GDM1 (cell line): ENCODE results near the gene CBARP.
"Not testable (repeated sequence)": the region's sequence is repeated elsewhere in the genome, so short reads cannot be mapped to it uniquely, and the experiment has no call there.

ENCODE experiments used
- DNase-seq: peaks from one replicate; lab custom pipeline; 2025; lab: John Stamatoyannopoulos, UW

Gene CBARP

DNA sequence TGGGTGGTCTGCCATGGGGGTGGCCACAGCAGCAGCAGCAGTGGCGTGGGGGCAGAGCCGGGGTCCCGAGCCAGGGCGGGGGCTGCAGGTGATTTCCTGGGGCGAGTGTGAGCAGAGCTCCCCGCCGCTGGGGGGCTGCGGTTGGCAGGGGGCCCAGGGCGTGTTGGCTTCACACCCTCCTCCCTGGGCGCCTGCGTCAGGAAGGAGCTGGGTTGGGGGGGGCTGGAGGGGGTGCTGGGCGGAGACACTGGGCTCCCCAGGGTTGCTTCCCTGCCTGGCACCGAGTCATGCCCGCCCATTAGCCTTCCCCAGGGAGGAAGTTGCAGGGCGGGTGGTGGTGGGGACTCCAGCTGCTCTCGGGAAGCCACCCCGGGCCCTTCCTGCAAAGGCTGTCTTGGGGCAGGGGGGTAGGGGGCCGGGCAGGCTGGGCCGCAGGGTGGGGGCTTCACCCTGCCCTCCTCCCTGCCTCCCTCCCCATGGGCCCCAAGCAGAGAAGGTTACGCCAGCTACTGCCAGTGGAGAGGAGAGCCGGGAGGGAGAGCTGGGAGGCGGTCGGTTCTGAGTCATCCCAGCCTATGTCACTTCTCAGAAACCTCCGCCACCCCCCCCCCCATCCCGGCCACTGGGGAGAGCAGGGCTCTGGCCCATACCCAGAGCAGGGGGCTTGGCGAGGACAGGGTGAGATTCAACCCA is 15.2 kb upstream of the CBARP start:
- DNase-seq, result peak; percentile 88

DNA sequence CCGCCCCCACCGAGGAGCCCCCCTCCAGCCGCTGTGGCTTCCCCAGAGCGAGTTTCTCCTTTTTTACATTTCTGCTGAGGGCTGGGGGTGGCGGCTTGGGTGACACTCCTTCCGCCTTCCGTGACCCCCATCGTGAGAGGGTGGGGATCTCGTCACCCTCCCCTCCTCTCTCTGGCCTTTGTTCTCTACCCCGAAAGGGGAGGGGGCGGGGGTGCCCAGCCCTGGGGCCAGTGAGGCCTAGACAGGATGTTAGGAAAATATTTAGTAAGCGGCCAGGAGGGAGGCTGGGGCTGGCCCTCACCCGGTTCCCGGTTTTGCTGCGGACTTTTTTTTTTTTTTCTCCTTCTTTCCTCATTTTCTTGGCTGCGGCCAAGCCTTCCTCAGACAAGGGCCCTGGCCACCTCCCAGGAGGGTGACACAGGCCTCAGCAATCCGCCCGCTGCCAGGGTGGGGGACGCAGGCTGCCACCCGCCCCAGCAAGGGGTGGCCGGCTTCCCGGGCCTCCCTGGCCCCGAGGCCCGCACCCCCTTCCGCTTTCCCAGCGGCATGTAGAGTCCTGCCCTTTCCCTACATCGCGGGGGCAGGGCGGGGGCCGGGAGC is 14.5 kb upstream of the CBARP start:
- peak; percentile 80 for DNase-seq

DNA sequence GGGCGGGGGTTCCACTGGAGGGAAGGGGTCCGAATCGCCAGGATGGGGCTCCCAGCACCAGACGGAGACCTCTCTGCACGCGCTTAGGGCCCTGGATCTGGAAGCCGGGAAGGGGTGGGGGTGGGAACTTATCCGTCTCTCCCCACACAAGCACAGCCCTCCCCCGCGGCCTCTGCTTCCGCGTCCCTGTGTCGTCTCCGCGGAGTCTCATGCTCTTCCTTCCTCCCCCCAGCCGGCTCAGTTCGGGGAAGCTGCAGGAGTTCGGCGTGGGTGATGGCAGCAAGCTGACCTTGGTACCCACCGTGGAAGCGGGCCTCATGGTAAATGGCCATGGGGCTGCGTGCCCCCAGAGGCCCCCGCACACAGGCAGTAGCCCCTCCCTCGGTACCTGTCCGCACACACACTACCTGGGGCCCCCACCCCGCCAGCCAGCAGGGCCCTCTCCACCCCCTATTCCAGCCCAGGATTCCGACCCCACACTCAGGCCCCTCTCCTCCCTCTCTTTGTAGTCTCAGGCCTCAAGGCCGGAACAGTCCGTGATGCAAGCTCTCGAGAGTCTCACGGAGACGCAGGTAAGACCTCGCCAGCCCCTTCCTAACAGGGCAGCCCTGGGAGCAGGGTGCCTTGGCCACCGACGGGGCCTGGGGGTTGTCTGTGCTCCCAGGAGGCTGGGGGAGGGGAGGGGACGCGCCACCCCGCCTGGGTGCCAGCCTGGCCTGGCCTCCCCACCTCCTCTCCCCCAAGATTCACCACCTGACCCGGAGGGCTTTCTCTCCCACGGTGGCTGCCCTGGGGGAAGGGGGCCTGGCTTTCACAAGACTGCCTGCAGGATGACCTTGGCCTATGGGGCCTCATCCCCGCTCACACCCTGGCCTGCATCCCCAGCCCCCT is 13.8 kb upstream of the CBARP start:
- DNase-seq, result peak; percentile 77

DNA sequence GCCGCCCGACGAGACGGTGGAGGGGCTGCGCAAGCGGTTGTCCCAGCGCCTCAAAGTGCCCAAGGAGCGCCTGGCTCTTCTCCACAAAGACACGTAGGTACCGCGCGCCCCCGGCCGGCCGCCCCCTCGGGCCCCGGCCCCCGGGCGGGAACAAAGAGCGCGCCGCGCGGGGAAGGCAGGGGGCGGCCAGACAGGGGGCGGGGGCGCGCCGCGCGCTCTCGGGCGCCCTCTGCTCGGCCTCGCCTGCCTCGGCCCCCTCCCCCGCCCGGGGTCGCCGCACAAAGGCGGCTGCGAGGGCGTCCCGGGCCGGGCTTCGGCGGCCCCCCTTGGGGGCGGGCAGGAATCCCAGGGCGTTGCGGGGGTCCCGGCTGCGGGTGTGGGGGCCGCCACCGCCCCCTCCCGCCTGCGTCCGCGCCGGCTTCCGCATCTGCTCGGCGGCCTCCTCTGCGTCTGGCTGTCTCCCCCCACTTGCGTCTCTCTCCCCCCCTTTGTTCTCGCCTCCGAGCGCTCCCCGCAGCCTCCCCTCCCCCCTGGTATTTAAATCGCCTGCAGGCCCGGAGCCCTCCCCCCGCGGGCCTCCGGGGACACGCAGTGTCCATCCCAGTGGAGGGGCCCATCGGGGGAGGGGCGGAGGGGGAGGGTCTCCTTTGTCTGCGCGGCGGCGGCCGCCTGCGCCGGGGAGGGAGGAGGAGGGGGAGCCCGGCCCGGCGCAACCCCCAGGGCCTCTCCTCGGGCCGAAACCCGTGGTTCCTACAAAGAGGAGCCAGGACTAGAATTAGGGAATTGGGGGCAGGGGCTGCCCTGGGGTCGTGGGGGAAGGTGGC is 12.8 kb upstream of the CBARP start:
- DNase-seq, result peak; percentile 31

DNA sequence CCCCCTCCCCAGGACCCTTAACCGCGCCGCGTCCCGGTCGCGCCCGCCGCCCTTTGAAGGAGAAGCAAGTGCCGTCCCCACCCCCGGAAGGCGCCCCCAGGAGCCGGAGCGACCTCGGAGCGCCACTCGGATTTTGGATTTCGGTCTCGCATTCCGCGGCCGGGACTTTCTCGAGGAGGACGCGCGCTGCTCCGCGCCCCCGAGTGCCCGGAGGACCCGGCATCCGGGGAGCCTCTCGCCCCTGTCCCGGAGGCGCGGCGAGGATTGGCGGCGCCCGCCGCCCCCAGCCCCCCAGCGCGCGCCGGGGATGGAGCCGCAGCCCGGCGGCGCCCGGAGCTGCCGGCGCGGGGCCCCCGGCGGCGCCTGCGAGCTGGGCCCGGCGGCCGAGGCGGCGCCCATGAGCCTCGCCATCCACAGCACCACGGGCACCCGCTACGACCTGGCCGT is 12.2 kb upstream of the CBARP start:
- no peak for DNase-seq

DNA sequence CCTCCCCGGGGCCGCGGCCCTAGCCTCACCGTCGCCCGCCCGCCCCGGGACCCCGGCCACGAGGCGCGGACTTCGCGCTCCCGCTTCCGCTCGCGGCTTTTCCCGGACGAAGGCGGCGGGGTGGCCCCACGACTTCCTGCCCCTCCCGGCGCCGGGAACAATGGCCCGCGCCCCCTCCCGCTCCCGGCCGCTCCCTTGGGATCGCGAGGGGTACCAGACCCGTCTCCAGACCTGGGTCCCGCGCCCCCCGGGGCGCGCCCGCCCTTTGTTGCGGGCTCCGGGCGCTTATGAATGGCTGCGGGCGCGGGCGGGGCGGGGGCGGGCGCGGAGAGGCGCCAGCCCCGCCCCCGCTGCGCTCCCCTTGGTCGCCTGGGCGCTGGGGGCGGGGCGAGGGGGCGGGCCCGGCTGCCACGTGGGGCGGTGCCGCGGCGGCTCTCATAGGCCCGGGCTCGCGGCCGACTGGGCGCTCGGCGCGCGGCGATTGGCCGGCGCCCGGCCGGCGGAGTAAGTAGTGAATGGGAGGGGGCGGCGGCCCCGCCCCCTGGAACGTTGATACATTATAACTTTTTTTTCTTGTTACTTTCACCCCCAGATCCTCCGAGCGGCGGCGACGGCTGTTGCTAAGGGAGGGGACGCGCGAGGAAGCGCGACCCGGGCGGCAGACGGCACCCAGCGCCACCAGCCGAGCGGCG is 11.6 kb upstream of the CBARP start:
- DNase-seq, result peak; percentile 93

DNA sequence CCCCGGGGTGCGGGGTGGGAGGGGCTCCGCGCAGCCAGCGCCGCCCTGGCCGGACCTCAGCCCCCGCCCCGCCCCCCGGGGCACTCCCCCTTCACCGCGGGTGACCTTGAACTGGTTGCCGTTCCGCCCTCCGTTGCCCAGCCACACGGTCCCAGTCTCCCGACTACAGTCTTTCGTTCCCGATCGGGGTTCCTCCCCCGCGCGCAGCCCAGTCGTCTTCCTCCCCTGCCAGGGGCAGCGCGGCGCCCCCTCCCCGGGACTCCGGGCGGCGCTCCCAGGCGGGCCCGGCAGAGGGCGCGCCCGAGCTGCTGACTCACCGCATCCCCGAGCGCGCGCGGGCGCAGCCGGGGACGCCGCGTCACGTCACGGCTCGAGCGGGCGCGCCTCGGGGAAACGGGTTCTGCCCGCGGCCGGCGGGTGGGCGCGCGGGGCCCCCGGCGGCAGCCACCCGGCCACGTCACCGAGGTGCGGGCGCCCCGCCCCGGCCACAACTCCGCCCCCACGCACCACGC is 11.0 kb upstream of the CBARP start:
- peak; percentile 77 for DNase-seq

DNA sequence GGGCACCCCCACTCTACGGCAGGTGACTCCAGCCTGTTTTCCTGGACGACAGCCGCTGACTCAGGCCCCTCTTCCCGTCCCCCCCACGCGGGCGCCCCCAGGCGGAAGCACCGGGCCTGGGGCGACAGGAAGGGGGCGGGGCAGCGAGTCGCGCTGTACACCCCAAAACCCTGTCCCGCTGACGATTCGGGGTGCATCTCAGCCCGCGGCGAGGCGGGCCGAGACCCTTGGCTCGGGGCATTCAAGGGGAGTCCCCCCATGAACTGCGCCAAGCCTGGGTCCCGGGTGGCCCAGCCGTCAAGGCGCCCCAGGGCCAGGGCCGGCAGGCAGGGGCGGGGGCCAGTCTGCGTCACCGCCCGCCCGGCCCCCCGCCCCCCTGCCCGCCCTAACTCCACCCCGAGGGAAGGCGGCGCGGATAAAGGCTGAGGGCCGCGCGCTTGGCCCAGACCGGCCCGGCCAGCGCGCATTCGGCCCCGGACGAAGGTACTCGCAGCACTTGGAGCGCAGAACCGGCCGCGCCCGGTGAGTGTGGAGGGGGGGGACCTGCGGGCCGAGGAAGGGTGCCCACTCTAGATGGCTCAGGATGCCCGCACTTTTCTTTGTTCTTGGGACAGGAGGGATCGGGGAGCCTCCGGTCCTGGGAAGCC is 10.5 kb upstream of the CBARP start, which contains the start of gene MIDN:
TSS of gene MIDN (plus strand) at position 445 of the 647 bp plus-strand sequence. CDS start 1,714 bp downstream, outside the sequence.
- peak; percentile 59 for DNase-seq

DNA sequence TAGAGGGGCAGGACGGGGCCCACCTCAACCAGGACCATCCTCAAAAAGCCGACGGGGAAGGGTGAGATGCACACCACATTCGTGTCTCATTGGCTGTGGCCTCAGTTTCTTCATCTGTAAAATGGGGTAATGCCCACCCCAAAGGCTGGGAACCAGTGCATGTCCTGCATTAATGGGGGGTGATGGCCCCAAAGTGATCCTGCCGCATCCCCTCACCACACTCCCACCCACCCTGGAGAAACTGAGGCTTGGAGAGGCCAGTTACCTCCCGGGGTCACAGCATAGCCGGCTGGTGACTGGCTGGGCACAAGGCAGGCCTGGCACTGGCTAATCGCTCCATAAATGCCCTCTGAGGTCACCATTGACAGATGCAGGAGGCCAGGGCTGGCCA is 9.9 kb upstream of the CBARP start:
- DNase-seq, result no peak

DNA sequence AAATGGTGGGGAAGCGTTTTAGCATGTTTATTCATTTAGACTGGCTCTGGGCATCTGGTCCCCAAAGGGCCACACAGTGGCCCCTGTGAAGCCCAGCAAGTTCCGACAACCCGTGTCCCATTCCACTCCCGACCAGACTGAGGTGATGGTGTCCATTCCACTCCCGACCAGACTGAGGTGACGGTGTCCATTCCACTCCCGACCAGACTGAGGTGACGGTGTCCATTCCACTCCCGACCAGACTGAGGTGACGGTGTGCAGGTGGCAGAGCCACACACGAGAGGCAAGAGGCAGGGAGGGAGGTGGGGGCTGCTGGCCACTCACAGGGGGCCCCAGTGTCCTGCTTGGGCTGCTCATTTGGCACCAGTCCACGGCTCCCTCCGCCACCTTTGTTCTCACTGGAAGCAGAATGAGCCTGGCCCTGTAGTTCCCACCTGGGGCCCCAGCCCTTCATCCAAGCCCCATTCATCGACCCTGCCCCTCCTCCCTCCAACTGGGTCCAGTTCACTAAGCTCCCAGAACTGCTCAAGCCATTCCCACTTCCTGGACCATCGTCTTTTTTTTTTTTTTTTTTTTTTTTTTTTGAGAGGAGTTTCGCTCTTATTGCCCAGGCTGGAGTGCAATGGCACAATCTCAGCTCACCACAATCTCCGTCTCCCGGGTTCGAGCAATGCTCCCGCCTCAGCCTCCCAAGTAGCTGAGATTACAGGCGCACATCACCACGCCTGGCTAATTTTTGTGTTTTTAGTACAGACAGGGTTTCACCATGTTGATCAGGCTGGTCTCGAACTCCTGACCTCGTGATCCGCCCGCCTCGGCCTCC is 8.7 kb upstream of the CBARP start:
- not testable (repeated sequence) for DNase-seq

DNA sequence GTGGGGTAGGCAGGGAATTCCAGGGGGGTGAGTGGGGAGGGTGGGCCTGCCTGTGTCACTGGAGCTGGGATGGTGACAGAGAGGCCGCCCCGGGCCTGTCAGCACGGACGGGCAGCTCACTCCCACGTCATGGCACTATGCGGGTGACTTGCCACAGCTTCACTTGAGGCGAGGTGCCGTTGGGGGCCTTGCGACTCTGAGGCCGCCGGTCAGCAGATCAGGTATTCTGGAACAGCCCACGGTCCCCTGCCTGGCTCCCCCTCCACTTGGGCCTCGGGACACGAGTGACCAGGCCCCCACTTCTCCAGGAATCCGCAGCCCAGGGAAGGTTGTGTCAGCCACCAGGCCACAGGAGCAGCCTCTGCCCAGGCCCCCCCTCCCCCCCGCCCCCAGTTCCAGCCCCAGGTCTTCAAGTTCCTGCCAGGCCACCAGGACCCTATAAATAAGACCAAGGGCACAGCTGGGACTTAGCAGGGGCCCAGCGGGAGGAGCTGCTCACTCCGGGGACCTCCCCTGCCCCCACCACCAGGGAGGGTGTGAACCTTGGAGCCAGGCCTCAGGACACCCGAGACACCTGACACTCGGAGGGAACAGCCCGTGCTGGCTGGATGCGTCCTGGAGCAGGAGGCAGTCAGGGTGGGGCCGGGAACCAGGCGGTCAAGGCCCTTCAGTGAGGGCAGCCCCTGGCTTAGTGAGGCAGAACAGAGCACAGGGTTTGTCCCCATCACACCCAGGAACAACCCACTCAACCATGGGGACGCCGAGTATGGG is 7.9 kb upstream of the CBARP start:
- no peak for DNase-seq

DNA sequence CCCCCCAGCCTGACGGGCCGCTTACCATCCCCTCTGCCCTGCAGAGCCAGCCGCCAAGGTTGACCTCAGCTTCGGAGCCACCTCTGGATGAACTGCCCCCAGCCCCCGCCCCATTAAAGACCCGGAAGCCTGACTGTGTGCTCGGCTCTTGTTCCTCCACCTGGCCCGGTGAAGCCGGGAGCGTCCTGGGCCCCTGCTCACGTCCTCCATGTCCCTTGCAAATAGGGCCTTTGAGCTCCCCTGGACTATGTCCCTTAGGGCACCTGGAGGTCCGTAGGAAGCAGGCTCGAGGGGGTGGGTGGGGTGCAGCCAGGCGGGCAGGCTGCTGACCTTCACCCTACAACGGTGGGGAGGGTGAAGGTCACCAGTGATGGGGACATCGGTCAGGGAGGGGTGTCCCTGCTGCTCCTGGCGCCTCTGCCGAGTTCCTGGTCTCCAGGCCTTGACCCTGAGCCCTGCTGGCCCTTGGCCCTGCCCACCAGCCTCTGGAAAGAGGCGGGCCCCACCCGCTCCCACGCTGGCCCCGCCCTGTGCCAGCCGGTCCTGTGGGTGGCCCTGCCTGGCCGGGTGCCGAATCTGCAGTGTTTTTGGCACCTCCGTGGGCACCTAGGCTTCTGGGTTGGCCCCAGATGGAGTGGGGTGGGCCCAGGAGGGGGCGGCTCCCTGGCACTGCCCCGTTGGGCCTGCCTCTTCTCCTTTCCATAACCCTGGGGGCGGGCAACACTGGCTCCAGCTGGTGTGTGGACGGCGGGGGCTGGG is 7.1 kb upstream of the CBARP start:
- DNase-seq, result no peak

DNA sequence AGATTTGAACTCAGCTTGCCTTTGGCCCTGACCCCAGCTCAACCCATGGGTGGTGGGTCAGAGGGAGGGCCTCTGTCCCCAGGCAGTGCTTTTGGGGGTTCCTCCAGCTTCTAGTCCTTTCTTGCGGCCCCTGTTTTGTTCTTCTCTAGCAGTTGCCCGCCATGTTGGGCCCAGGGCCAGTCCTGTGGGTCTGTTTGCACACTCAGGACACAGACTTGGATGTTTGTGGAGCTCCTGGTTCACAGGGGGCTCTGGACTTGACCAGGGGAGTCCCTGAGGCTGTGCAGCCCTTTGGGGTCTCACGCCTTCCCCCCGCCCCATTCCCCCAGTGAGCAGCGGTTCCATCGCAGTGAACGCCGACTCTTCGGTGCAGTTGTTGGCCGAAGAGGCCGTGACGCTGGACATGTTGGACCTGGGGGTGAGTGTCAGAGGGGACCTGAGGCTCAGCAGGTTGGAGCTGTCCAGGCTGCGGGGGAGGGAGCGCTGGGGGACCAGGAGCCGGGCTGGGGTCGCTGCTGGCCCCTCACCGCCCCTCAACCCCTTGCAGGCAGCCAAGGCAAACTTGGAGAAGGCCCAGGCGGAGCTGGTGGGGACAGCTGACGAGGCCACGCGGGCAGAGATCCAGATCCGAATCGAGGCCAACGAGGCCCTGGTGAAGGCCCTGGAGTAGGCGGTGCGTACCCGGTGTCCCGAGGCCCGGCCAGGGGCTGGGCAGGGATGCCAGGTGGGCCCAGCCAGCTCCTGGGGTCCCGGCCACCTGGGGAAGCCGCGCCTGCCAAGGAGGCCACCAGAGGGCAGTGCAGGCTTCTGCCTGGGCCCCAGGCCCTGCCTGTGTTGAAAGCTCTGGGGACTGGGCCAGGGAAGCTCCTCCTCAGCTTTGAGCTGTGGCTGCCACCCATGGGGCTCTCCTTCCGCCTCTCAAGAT is 6.2 kb upstream of the CBARP start:
- DNase-seq, result peak; percentile 65

DNA sequence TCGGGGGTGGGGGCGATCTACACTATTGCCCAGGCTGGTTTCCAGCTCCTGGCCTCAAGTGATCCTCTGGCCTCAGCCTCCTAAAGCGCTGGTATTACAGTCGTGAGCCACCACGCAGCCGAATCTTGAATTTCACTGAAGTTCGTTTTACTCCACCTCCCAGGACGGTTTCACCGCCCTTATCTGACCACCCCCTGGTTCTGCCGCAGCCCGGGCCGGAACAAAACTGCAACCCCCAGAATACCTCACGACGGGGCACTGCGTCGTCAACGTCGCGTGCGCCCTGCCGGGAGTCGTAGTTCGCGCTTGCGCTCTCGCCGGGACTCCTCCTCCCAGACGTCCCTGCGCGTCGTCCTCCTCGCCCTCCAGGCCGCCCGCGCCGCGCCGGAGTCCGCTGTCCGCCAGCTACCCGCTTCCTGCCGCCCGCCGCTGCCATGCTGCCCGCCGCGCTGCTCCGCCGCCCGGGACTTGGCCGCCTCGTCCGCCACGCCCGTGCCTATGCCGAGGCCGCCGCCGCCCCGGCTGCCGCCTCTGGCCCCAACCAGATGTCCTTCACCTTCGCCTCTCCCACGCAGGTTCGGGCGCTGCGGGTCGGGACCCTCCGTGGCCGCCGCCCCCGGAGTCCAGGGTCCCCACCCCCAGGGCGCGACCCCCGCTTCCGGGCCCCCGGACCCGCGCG is 3.8 kb upstream of the CBARP start, which contains the start of gene ATP5F1D:
TSS of gene ATP5F1D (plus strand) at position 335 of the 679 bp plus-strand sequence. CDS start at position 435, 100 bp downstream.
- peak; percentile 92 for DNase-seq

DNA sequence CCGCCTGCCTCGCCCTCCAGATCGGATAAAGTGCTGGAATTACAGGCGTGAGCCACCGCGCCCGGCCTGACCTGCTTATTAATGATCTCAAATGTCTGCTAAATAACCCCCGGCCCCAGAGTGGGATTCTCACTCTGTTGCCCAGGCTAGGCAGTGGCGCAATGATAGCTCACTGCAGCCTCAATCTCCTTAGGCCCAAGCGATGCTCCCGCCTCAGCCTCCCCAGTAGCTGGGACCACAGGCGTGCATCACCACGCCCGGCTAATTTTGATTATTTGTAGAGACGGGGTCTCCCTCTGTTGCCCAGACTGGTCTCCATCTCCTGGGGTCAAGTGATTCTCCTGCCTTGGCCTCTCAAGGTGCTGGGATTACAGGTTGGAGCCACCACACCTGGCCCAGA is 3.1 kb upstream of the CBARP start:
- no peak for DNase-seq
